ENCODE results near the gene CEP192. TPM values are rescaled to one million over a fixed set of nuclear protein-coding genes. Genes with fewer than 3 reads are reported as not detected.
"Not testable (repeated sequence)": the region's sequence is repeated elsewhere in the genome, so short reads cannot be mapped to it uniquely, and the experiment has no call there.

Gene CEP192
- polyA plus RNA-seq, 3 donors, result 34.1 to 46.2 (median 39.3) TPM

DNA sequence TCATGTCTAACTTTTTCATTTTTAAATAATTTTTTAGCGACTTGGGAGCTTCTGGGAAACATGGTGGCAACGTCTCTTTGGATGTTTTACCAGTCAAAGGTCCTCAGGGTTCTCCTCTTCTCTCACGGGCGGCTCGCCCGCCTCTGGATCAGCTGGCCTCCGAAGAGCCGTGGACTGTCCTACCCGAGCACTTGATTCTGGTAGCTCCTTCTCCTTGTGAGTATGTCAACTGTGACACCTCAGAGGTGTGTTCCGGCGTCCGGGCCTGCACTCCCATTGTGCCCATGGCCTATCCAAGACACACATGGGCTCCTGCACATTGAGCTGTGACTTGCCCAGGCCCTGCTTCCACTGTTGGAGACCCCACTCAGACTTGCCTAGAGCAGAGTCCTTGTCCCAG lies 104.3 kb downstream of the CEP192 start:
- no peak for DNase-seq (ENCODE audit: low read depth in 3 of 3, low spot score in 2 of 3)

DNA sequence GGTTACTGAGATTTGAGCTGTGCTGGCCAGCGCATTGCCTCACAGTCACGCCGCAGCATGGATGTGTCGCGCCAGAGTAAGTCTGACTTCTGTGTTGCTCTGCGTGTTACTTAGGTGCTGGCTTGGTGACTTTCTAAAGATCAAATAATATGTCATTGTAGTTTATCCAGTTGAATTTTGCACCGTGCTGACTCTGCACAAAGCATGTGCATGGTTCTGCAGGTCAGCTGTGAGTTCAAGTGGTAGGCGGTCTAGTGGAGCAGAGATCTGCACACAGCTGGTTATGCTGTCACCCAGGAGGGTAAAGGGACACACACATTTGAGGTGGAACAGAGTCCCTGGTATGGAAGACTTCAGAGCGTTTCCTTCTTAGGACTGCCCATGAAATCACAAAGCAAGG lies 105.1 kb downstream of the CEP192 start:
- no peak for DNase-seq (ENCODE audit: low read depth in 3 of 3, low spot score in 2 of 3)

DNA sequence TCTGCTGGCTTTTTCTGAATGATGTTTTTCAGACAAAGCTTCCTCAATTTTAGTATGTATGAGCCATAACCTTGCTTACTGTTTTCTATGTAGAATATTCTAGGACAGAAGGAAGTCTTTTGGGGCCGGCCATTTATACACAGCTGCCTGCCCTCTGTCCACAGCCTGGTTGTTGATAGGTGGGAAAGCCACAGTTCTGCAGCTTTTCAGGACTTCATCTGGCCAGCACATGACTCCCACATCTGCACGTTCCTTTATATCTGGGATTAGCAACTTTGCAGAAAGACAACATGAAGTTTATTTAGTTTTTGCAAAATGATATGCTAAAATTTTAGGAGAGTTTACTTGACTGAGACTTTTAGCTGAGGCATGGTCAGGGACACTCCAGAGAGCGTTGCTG lies 105.6 kb downstream of the CEP192 start:
- DNase-seq (ENCODE audit: low read depth in 3 of 3, low spot score in 2 of 3), result no peak

DNA sequence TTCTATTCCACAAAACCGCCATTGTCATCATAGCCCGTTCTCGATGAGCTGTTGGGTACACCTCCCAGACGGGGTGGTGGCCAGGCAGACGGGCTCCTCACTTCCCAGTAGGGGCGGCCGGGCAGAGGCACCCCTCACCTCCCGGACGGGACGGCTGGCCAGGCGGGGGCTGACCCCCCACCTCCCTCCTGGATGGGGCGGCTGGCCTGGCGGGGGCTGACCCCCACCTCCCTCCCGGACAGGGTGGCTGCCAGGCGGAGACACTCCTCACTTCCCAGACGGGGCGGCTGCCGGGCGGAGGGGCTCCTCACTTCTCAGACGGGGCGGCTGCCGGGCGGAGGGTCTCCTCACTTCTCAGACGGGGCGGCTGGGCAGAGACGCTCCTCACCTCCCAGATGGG lies 106.9 kb downstream of the CEP192 start:
- not testable (repeated sequence) for DNase-seq (ENCODE audit: low read depth in 3 of 3, low spot score in 2 of 3)

DNA sequence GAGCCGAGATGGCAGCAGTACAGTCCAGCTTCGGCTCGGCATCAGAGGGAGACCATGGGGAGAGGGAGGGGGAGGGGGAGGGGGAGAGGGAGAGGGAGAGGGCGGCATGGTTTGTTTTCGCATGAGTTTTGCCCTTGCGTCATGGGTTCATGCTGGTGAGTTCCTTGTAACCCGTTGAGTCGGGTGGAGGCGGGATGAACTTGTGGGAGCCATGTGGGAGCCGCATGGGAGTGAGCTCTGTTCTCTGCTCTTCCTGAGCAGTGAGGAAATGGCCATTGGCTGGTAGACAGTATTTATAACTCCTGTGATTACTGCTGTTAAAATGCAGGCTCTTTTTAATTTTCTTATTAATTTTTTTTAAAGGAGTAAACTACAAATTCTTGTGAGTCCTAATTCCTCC lies 108.0 kb downstream of the CEP192 start:
- no peak for DNase-seq (ENCODE audit: low read depth in 3 of 3, low spot score in 2 of 3)

DNA sequence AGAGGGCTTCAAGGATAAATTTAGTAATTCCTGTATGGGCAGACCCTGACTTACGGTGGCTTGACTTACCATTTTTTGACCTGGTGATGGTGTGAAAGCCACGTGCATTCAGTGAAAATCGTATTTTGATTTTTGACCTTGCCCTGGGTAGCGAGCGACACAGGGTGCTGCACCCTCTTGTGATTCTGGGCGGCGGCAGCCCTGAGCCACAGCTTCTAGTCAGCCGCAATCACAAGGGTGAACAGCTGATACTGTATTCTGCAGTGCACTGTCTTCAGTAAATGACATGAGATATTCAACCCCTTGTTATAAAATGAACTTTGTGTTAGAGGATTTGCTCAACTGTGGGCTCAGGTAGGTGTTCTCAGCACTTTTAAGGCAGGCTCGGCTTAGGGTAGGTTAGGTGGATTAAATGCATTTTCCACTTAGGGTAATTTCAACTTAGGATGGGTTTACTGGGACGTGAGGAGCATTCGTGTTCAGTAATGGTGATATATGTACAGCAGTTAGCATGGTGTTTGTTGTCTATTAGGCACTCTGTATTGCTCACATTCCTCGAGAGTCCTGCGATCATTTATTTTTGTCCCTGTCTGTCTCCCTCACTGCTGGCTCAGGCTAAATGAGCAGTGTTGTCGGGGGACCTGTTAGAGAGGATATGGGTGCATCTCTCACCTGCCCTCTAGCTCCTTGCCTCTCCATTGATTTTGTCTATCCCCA lies 109.9 kb downstream of the CEP192 start:
- DNase-seq (ENCODE audit: low read depth in 3 of 3, low spot score in 2 of 3), result no peak

DNA sequence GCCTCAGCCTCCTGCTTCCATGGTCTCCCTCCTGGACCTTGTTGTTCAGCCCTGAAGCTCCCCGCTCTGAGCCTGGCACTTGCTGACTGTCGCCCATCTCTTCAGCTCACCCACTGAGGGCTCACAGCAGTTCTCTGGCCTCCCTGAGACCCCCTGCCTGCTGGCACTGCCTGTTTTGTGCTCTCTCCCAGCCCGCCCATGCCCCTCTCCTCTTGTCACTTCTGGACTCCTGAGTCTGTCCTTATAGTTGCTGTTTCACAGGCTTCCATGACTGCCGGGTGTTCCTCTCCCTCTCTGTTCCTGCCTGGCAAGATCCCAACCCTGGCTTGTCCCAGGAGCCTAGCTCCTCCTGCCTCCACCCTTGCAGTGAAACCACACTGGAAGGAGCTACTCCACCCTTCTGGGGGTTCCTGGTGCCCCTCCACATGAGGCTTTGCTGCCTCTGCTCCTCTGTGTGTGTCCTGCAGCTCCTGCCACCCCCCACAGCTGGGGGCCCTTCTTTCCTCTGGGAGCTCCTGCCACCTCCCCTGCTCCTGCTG lies 110.6 kb downstream of the CEP192 start:
- no peak for DNase-seq (ENCODE audit: low read depth in 3 of 3, low spot score in 2 of 3)

DNA sequence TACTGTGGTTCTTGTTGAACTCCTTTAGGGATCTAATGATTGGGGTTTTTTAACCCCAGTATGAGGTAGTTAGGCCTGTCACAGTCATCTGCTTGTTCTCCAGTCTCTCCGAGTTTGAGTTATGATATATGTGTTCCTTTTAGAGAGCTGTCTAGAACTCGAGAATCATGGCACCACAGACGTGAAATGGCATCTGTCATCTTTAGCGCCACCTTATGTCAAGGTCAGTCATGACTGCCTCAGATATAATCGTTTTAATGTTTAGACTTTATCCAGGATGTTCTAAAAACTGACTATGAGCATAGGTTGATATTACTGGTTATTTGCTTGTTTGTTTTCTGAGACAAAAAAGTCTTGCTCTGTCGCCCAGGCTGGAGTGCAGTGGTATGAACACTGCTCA lies 112.2 kb downstream of the CEP192 start:
- DNase-seq (ENCODE audit: low read depth in 3 of 3, low spot score in 2 of 3), result no peak

DNA sequence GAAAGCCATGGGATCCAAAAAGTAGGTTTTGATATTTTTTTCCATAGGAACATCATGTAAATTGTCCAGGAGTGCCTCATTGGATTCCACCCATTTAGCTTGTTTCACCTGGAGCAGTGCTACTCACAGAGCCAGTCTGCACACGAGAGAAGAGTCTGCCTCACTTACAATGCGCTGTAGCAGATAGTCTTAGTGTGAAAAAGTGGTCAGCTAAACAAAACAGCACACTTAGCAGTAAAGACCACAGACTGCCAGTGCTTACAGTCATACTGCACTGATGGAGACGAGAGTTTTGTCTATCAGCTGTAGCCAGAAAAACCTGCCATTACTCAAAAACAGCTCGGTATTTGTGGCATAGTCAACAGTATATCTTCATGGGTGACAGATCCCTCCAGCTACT lies 113.9 kb downstream of the CEP192 start:
- no peak for DNase-seq (ENCODE audit: low read depth in 3 of 3, low spot score in 2 of 3)

DNA sequence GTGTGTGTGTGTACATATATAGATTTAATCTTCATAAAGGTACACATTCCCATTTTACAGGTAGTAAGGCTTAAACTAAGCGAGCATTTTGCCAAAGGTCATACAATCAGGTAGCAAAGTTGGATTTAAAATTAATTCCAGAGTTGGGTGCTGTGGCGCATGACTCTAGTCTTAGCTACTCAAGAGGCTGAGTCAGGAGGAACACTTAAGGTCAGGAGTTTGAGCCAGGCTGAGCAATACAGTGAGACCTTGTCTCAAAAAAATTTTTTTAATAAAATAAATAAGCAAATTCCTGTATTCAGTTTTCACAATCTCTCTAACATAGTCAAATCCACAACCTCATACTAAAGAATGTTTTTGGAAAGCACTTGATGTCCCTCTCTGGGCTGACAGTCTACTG lies 115.9 kb downstream of the CEP192 start:
- no peak for DNase-seq (ENCODE audit: low read depth in 3 of 3, low spot score in 2 of 3)

DNA sequence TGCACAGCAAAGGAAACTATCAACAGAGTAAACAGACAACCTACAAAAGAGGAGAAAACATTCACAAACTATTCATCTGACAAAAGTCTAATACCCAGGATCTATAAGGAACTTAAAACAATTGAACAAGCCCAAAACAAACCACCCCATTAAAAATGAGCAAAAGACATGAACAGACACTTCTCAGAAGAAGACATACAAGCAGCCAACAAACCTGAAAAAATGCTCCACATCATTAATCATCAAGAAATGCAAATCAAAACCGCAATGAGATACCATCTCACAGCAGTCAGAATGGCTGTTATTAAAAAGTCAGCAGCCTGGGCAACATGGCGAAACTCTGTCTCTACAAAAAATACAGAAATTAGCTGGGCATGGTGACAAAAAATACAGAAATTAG lies 117.2 kb downstream of the CEP192 start:
- no peak for DNase-seq (ENCODE audit: low read depth in 3 of 3, low spot score in 2 of 3)

DNA sequence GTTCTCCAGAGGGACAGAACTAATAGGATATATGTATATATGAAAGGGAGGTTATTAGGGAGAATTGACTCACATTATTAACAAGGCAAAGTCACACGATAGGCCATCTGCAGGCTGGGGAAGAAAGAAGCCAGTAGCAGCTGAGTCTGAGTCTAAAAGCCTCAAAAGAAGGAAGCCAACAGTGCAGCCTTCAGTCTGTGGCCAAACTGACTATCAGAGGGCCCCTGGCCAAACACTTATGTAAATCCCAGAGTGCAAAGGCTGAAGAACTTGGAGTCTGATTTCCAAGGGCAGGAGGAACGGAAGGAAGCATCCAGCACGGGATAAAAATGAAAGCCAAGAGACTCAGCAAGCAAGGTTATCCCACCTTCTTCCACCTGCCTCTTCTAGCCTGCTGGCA lies 119.4 kb downstream of the CEP192 start:
- no peak for DNase-seq (ENCODE audit: low read depth in 3 of 3, low spot score in 2 of 3)

DNA sequence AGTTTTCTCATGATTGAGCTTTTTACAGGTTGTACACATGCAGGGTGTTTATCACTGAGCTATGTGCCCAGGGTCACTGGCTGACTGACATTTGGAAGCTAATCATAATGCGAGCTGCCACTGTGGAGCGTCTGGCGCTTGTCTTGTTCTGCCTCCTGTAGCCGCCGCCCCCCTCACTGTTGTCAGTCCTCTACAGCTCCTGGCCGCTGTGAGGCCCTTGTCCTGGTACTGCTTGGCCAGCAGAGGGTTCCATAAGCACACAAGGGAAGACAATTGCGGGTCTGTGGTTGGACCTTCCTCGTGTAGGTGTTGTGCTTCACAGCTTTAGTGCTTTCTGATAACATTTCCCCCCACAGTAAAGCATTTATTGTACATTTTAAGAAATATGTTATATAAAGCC lies 121.8 kb downstream of the CEP192 start:
- no peak for DNase-seq (ENCODE audit: low read depth in 3 of 3, low spot score in 2 of 3)

DNA sequence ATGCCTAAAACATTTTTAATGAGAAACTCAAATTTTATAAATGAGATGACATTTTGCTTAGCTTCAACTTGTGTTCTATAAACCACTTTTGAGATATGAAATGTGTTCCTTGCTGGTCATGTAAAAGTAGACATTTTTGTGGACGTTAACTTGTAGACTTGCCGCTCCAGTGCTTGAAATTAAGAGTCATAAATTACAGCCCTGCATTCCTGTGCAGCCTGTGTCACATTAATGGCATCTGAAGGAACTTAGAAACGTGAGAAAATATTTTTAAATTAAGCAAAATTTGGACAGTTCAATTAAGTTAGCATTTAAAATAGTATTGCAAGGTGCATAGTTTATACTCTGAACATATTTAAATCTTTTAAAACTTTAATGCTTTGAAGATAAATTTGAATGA lies 129.1 kb downstream of the CEP192 start:
- DNase-seq (ENCODE audit: low read depth in 3 of 3, low spot score in 2 of 3), result no peak

DNA sequence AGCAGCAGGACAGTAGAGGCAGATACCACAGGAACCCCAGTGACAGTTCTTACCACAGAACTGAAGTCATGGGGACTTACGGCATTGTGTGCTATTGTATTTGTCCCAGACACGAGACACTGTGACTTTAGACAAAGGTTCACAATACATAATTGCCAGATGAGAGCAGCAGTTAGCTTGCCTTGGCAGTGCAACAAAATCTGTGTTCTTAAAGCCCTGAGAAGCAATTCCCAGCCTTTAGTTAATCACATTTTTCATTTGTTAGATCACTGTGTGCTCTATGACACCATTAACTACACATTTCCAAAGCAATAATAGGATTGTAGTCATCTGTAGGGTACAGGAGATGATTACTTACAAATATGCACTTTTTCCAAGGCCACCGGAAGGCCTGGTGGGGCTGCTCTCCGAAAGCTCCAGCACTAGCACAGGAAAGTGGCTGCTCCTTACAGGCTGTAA lies 129.8 kb downstream of the CEP192 start:
- DNase-seq (ENCODE audit: low read depth in 3 of 3, low spot score in 2 of 3), result no peak

DNA sequence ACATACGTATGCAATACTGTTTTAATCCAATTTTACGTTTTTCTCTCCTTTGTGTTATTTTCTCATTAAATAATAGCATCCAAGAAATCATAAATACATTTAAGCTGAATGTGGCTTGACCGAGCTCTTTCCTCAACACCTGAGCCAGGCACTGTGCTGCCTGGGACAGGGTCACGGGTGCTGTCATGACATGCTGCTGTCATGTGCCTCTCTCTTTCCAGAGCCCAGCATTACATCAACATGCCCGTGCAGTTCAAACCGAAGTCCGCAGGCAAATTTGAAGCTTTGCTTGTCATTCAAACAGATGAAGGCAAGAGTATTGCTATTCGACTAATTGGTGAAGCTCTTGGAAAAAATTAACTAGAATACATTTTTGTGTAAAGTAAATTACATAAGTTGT lies 133.2 kb downstream of the CEP192 start:
- DNase-seq (ENCODE audit: low read depth in 3 of 3, low spot score in 2 of 3), result no peak

DNA sequence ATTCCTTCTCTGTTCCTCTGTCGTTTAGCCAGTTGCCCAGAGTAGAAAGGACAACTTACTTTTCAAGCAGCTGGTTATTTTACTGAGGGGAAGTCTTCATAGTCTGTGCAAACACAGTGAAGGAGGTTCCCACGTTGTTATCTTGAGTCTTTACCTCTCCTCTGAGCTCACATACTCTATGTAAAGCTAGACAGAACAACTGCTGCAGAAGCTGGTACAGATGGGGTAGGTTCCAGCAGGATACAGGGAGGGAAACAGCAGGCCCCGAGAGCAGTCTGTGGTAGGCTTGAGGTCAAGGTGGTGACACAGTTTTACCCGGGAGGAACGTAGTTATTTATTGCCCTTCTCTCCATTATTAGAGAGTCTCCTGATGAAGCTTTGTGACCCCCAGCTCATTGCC lies 134.0 kb downstream of the CEP192 start:
- DNase-seq (ENCODE audit: low read depth in 3 of 3, low spot score in 2 of 3), result no peak

DNA sequence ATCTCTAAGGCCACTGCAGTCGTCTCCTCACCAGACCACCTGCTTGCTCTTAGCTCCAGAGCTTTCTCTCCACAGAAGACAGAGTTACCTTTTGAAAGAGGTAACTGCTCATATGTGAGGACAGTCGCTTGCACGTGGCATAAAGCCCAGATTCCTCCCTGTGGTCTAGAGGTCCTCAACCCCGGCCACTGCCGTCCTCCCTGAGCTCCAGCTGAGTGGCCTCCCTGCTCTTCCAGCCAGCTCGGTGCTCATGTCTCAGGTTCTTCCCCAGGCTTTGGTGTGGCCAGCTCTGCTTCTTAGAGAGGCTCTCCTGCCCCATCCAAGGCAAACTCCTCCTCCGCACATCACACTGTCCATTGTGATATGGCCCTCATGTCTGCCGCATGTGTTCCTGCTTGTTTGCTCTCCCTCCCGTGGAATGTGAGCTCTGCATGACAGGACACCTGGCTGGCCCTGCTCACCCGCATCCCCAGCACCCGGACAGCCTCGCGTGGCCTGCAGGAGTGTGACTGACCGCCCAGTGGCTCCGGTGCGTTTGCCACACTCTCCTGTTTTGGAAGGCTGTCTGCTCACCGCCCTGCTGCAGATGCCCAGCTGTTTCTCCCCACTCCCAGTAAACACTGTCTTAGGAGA lies 135.9 kb downstream of the CEP192 start:
- no peak for DNase-seq (ENCODE audit: low read depth in 3 of 3, low spot score in 2 of 3)

DNA sequence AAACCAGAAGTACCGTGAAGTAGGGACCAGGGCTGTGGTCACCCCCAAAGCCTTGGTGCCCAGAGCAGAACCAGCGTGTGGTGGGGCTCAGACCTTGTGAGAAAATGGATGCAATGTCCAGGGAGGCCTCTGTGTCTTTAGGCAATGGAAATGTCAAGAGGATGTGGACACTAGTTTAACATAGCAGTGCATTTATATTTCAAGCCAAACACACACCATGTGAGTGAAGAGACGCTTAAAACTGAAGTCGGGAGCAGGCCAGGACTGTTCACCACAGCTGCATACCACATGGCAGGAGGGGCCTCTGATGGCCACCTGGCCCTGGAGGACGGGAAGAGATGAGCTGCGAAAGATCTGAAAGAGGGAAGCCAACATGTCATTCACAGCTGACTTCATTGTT lies 140.1 kb downstream of the CEP192 start:
- DNase-seq (ENCODE audit: low read depth in 3 of 3, low spot score in 2 of 3), result no peak

DNA sequence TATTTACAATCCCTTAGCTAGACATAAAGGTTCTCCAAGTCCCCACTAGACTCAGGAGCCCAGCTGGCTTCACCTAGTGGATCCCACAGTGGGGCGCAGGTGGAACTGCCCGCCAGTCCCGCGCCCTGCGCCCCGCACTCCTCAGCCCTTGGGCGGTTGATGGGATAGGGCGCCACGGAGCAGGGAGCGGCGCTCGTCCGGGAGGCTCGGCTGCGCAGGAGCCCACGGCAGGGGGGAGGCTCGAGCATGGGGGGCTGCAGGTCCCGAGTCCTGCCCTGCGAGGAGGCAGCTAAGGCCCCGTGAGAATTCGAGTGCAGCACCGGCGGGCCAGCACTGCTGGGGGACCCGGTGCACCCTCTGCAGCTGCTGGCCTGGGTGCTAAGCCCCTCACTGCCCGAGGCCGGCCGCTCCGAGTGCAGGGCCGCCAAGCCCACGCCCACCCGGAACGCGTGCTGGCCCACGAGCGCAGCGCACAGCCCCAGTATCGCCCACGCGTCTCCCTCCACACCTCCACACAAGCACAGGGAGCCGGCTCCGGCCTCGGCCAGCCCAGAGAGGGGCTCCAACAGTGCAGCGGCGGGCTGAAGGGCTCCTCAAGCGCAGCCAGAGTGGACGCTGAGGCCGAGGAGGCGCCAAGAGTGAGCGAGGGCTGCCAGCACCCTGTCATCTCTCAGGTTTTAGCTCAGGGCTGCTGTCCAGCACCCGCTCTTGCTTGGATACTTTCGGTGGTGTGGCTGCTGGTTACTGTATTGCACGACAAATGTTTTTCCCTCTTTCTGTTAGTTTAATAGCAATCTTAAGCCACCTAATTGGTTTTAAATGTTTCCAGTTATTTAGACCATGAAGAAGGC lies 143.6 kb downstream of the CEP192 start:
- DNase-seq (ENCODE audit: low read depth in 3 of 3, low spot score in 2 of 3), result no peak

Data from right renal cortex interstitium (tissue), 3 donors.